Lung (tissue), 12 donors: ENCODE data around the gene TUBA3C. TPM values are rescaled to one million over a fixed set of nuclear protein-coding genes. Genes with fewer than 3 reads are reported as not detected.

ENCODE experiments used
- ATAC-seq: fragments of 200-7000 bp; cut with Tn5 transposase; one replicate; pipeline ENCODE4 v1.9.1; 2020; ENCODE audit warnings: moderate number of reproducible peaks; ENCODE audit not compliant: insufficient read depth, low FRiP score
- DNase-seq, 3 donors: peaks; one replicate each; pipeline ENCODE4 v3.0.0-alpha.2; 2013 to 2017
- H3K27ac ChIP-seq, 2 donors: one replicate each; pipeline ENCODE4 v1.5.1; 2013; ENCODE audit warnings: mild to moderate bottlenecking in 2 of 2, moderate library complexity in 2 of 2, control low read depth in 1 of 2, inconsistent platforms in 1 of 2, low read depth in 1 of 2, low read length in 1 of 2
- H3K27me3 ChIP-seq, 3 donors: one replicate each; pipeline ENCODE4 v1.5.1; 2013; ENCODE audit warnings: low read length in 2 of 3; ENCODE audit not compliant: control insufficient read depth in 3 of 3, insufficient read depth in 3 of 3
- H3K36me3 ChIP-seq, 4 donors: one replicate each; pipeline ENCODE4 v1.5.1; 2013; ENCODE audit warnings: low read length in 4 of 4, mild to moderate bottlenecking in 1 of 4, moderate library complexity in 1 of 4; ENCODE audit not compliant: control insufficient read depth in 4 of 4, insufficient read depth in 4 of 4
- H3K4me1 ChIP-seq, 5 donors: one replicate each; pipeline ENCODE4 v1.5.1; 2013; ENCODE audit warnings: low read length in 5 of 5, mild to moderate bottlenecking in 2 of 5, moderate library complexity in 1 of 5; ENCODE audit not compliant: control insufficient read depth in 5 of 5, insufficient read depth in 5 of 5
- H3K4me3 ChIP-seq: one replicate; pipeline ENCODE4 v1.5.1; 2013; ENCODE audit warnings: mild to moderate bottlenecking, control low read depth, moderate library complexity
- H3K9ac ChIP-seq, 2 donors: one replicate each; pipeline ENCODE4 v1.5.1; 2013; ENCODE audit warnings: low read length in 2 of 2, control low read depth in 1 of 2; ENCODE audit not compliant: insufficient read depth in 1 of 2
- H3K9me3 ChIP-seq, 4 donors: one replicate each; pipeline ENCODE4 v1.5.1; 2013; ENCODE audit warnings: low read length in 3 of 4, mild to moderate bottlenecking in 1 of 4, moderate library complexity in 1 of 4; ENCODE audit not compliant: control insufficient read depth in 4 of 4, insufficient read depth in 3 of 4
- WGBS, 2 donors: extraction: QIAGEN DNeasy Blood & Tissue Kit; methylation state at CpG; one replicate each; pipeline ENCODE4 v1.1.7; 2013; 5-methylcytosine and 5-hydroxymethylcytosine counted together
- polyA plus RNA-seq, 2 donors: library from polyadenylated mRNA; stranded (reverse); fragments of 200-250 nt; gene quantifications; one replicate each; pipeline ENCODE4 v1.2.1, GENCODE V29; 2013
- total RNA-seq, 2 donors: library from RNA; depleted of rRNA in 1 of 2; stranded (reverse); fragments of >200 nt in 1 of 2; gene quantifications; one replicate each; pipeline ENCODE4 v1.2.1, GENCODE V29; 2014 to 2021
- TF ChIP-seq, protein P1 (sequence below): IDR thresholded peaks from 2 replicates; pipeline ENCODE4 v1.5.1; 2012; ENCODE audit warnings: mild to moderate bottlenecking; ENCODE audit errors: control extremely low read depth, extremely low read depth
- donor health status: control.
- donor health status: control.
- donor health status: Bipolar disorder and iron deficiency.
- donor health status: healthy.
- donor health status: DM: yes; HTN: yes; CAD: no.

Gene TUBA3C
- total and polyA plus RNA-seq, 4 donors: not detected

DNA sequence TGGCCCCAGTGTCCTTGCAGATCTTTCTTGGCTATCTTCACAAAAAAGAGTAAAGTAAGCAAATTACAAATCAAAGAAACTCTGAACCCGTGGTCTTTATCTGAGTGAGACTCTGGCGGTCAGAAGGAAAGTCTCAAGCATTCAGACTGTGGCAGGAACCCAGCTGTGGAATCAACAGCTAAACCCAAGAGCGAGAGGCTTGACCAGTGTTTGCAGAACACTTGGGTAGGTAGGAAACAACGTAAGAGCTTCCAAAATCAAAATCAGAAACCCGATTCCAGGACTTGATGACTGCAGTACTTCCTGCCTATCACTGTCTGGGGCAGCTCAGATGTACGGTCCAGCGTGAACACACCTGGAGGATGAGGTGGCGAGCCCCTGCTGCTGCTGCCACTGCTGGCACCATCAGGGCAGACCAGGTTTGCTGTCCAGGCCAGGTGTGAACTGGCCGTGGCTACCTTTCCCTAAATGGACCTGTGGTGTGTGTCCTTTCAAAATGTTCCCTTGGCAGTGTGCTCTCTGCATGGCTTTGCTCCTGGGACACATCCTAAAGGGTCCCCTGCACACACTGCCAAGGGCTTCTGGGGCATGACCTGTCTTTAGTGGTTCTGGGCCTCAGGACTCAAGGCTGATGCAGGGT lies 9.5 kb downstream of the TUBA3C start:
- TF ChIP-seq, protein P1, sequence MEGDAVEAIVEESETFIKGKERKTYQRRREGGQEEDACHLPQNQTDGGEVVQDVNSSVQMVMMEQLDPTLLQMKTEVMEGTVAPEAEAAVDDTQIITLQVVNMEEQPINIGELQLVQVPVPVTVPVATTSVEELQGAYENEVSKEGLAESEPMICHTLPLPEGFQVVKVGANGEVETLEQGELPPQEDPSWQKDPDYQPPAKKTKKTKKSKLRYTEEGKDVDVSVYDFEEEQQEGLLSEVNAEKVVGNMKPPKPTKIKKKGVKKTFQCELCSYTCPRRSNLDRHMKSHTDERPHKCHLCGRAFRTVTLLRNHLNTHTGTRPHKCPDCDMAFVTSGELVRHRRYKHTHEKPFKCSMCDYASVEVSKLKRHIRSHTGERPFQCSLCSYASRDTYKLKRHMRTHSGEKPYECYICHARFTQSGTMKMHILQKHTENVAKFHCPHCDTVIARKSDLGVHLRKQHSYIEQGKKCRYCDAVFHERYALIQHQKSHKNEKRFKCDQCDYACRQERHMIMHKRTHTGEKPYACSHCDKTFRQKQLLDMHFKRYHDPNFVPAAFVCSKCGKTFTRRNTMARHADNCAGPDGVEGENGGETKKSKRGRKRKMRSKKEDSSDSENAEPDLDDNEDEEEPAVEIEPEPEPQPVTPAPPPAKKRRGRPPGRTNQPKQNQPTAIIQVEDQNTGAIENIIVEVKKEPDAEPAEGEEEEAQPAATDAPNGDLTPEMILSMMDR: no peak
- peaks cover 0 to 4% (median 0%) of the 10 kb centered on the region in 4 donors for H3K9me3 ChIP-seq
- 57 to 69% methylated on average over 9 of the region's 9 CpGs for WGBS, 2 donors
- no peak overlapping the region for H3K27ac ChIP-seq
- DNase-seq (no peak), ATAC-seq (no peak)
- H3K4me1 ChIP-seq: peaks cover 0 to 1% (median 0%) of the 10 kb centered on the region in 5 donors
- no peaks in the 10 kb centered on the region for H3K27me3 ChIP-seq
- no peaks in the 10 kb centered on the region for H3K36me3 ChIP-seq
- H3K9ac ChIP-seq: no peak overlapping the region
- no peak overlapping the region for H3K4me3 ChIP-seq

DNA sequence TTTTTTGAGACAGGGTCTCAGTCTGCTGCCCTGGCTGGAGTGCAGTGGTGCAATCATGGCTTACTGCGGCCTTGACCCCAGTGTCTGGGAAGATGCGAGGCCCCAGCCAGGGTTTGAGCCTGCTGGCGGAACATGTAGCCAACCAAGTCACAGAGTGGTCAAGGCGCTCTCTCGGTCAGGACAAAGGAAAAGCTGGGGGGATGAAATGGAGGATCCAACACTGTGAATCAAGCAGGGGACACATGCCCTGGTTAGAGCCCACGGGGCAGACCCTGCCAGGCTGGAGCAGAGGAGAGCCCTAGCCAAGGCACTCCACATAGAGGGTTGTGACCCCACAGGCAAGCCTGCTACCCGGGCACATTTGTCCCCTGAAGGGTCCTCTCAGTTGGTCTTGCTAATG lies 10.1 kb downstream of the TUBA3C start:
- Histone ChIP-seq H3K4me3 (no peak overlapping the region), H3K9me3 (peaks cover 0 to 2% (median 0%) of the 10 kb centered on the region in 4 donors), H3K36me3 (no peaks in the 10 kb centered on the region), H3K27ac (no peak overlapping the region), H3K27me3 (no peaks in the 10 kb centered on the region), H3K4me1 (peaks cover 0 to 1% (median 0%) of the 10 kb centered on the region in 5 donors), H3K9ac (no peak overlapping the region)
- 84 to 87% methylated on average over 7 of the region's 7 CpGs for WGBS, 2 donors
- DNase-seq (no peak), ATAC-seq (no peak)
- TF ChIP-seq, protein P1: no peak

DNA sequence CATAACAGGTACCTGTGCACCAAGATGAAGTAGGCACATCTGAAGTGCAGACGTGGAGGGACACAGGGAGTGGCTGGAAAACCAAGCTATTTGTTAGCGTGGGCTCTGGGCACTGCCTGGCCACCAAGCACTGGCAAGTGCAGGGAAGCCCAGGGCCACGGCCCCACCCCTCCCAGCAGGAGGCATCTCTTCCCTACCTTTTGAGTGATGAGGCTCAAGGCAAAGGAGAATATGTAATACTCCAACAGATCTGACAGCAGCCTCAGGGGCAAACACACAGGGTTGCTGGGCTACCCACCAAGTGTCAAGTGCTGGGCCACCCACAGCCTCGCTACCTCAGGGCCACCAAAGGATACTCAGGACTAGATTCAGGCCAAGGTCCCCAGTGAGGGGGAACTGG lies 11.6 kb downstream of the TUBA3C start:
- H3K27ac ChIP-seq: no peak overlapping the region
- H3K27me3 ChIP-seq: no peaks in the 10 kb centered on the region
- ATAC-seq (no peak), DNase-seq (no peak)
- H3K9me3 ChIP-seq: peaks cover 0 to 2% (median 1%) of the 10 kb centered on the region in 4 donors
- TF ChIP-seq, protein P1: no peak
- no peak overlapping the region for H3K4me3 ChIP-seq
- WGBS, 2 donors: 71 to 75% methylated on average over 4 of the region's 4 CpGs
- H3K9ac ChIP-seq: no peak overlapping the region
- H3K4me1 ChIP-seq: peaks cover 0 to 1% (median 0%) of the 10 kb centered on the region in 5 donors
- H3K36me3 ChIP-seq: no peaks in the 10 kb centered on the region

DNA sequence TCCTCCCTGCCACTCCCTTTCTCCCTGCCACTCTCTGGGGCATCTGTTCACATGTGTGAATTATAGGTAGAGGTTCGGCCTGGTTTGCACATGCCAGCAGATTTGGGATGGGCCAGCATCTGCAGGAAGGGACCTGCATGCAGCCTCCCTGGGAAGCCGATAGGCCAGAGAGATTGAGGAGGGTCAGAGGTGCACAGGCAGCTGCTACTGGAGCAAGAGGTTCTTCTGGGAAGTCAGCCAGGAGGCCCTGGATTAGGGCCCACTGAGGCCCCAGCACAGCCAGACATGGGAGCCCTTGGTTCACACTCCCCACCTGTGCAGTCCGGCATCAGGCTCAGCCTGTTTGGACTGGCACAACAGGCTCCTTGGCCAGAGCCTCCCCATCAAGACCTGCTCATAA lies 12.1 kb downstream of the TUBA3C start:
- DNase-seq (no peak), ATAC-seq (no peak)
- no peaks in the 10 kb centered on the region for H3K27me3 ChIP-seq
- no peak overlapping the region for H3K27ac ChIP-seq
- no peak overlapping the region for H3K4me3 ChIP-seq
- H3K4me1 ChIP-seq: peaks cover 0 to 1% (median 0%) of the 10 kb centered on the region in 5 donors
- peaks cover 0 to 5% (median 1%) of the 10 kb centered on the region in 4 donors for H3K9me3 ChIP-seq
- TF ChIP-seq, protein P1: no peak
- 88% methylated on average over 3 of the region's 3 CpGs for WGBS, 2 donors
- no peak overlapping the region for H3K9ac ChIP-seq
- H3K36me3 ChIP-seq: no peaks in the 10 kb centered on the region
